Measurements from ENCODE around the gene HNRNPA3. TPM values are rescaled to one million over a fixed set of nuclear protein-coding genes. Genes with fewer than 3 reads are reported as not detected.
A peak's percentile ranks its signal among the peaks of the same experiment; 100 is the strongest.

Gene HNRNPA3
- total RNA-seq, 1 experiment from 2014 or later, result 406 TPM

DNA sequence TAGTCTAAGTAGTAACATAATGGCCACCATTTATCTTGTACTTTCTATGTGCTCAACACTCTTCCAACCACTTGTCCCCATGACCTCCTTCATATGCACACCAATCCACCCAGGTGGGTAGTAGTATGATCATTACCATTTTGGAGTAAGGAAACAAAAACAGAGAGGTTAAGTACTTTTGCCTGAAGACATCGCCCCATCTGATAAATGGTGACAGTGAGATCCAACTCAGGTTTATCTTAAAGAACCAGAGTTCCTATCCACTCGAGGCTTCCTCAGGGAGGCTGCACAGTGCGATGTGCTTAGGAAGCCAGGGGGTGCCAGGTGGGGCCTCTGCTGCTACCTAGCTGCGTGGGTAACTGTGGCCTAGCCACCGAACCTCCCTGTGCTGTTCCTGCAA is 37.9 kb downstream of the HNRNPA3 start (continued):
- TF ChIP-seq, protein P1, sequence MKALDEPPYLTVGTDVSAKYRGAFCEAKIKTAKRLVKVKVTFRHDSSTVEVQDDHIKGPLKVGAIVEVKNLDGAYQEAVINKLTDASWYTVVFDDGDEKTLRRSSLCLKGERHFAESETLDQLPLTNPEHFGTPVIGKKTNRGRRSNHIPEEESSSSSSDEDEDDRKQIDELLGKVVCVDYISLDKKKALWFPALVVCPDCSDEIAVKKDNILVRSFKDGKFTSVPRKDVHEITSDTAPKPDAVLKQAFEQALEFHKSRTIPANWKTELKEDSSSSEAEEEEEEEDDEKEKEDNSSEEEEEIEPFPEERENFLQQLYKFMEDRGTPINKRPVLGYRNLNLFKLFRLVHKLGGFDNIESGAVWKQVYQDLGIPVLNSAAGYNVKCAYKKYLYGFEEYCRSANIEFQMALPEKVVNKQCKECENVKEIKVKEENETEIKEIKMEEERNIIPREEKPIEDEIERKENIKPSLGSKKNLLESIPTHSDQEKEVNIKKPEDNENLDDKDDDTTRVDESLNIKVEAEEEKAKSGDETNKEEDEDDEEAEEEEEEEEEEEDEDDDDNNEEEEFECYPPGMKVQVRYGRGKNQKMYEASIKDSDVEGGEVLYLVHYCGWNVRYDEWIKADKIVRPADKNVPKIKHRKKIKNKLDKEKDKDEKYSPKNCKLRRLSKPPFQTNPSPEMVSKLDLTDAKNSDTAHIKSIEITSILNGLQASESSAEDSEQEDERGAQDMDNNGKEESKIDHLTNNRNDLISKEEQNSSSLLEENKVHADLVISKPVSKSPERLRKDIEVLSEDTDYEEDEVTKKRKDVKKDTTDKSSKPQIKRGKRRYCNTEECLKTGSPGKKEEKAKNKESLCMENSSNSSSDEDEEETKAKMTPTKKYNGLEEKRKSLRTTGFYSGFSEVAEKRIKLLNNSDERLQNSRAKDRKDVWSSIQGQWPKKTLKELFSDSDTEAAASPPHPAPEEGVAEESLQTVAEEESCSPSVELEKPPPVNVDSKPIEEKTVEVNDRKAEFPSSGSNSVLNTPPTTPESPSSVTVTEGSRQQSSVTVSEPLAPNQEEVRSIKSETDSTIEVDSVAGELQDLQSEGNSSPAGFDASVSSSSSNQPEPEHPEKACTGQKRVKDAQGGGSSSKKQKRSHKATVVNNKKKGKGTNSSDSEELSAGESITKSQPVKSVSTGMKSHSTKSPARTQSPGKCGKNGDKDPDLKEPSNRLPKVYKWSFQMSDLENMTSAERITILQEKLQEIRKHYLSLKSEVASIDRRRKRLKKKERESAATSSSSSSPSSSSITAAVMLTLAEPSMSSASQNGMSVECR (CRISPR knock-in tag; IDR thresholded peaks at IDR 0.05; ENCODE audit: borderline replicate concordance), result no peak
- TF ChIP-seq MXD4 (CRISPR knock-in tag; IDR thresholded peaks at IDR 0.05; ENCODE audit: borderline replicate concordance), result no peak
- TF ChIP-seq ZNF671 (CRISPR knock-in tag; IDR thresholded peaks at IDR 0.05), result no peak
- TF ChIP-seq JUN (CRISPR knock-in tag; IDR thresholded peaks at IDR 0.05), result no peak
- TF ChIP-seq, protein P2, sequence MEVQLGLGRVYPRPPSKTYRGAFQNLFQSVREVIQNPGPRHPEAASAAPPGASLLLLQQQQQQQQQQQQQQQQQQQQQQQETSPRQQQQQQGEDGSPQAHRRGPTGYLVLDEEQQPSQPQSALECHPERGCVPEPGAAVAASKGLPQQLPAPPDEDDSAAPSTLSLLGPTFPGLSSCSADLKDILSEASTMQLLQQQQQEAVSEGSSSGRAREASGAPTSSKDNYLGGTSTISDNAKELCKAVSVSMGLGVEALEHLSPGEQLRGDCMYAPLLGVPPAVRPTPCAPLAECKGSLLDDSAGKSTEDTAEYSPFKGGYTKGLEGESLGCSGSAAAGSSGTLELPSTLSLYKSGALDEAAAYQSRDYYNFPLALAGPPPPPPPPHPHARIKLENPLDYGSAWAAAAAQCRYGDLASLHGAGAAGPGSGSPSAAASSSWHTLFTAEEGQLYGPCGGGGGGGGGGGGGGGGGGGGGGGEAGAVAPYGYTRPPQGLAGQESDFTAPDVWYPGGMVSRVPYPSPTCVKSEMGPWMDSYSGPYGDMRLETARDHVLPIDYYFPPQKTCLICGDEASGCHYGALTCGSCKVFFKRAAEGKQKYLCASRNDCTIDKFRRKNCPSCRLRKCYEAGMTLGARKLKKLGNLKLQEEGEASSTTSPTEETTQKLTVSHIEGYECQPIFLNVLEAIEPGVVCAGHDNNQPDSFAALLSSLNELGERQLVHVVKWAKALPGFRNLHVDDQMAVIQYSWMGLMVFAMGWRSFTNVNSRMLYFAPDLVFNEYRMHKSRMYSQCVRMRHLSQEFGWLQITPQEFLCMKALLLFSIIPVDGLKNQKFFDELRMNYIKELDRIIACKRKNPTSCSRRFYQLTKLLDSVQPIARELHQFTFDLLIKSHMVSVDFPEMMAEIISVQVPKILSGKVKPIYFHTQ (CRISPR knock-in tag; IDR thresholded peaks at IDR 0.05), result no peak
- TF ChIP-seq, protein P3, sequence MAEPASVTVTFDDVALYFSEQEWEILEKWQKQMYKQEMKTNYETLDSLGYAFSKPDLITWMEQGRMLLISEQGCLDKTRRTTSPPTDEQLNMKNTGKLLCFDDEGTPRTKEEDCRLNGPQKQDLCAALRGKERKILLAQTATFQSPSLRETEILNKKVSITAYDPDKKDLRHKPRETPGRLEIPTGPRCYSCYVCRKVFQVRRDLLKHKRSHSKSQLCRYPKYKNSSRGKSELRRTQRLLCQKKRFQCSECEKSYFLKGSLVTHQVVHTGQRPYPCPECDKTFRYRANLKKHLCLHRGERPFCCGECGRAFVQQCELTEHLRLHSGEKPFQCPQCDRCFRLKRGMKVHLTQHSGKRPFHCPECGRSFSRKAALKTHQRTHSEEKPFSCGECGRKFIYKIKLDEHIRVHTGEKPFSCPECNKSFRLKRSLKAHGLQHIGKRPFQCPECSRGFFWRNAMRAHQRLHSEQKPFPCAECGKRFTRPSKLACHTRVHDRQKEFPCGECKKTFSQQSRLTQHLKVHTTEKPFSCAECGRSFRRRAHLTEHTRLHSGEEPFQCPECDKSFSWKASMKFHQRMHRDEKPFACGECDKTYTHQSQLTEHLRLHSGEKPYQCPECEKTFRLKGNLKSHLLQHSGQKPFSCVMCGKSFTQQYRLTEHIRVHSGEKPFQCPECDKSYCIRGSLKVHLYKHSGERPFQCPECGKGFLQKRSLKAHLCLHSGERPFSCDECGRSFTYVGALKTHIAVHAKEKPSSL (CRISPR knock-in tag; conservative IDR thresholded peaks at IDR 0.05), result no peak
- TF ChIP-seq, protein P4, sequence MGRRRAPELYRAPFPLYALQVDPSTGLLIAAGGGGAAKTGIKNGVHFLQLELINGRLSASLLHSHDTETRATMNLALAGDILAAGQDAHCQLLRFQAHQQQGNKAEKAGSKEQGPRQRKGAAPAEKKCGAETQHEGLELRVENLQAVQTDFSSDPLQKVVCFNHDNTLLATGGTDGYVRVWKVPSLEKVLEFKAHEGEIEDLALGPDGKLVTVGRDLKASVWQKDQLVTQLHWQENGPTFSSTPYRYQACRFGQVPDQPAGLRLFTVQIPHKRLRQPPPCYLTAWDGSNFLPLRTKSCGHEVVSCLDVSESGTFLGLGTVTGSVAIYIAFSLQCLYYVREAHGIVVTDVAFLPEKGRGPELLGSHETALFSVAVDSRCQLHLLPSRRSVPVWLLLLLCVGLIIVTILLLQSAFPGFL (CRISPR knock-in tag; IDR thresholded peaks at IDR 0.05; ENCODE audit: borderline replicate concordance), result no peak
- TF ChIP-seq, protein P5, sequence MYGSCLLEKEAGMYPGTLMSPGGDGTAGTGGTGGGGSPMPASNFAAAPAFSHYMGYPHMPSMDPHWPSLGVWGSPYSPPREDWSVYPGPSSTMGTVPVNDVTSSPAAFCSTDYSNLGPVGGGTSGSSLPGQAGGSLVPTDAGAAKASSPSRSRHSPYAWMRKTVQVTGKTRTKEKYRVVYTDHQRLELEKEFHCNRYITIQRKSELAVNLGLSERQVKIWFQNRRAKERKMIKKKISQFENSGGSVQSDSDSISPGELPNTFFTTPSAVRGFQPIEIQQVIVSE (CRISPR knock-in tag; IDR thresholded peaks at IDR 0.05; ENCODE audit: borderline replicate concordance), result no peak
- no peak for TF ChIP-seq ZNF263 (CRISPR knock-in tag; IDR thresholded peaks at IDR 0.05; ENCODE audit: low read depth)

DNA sequence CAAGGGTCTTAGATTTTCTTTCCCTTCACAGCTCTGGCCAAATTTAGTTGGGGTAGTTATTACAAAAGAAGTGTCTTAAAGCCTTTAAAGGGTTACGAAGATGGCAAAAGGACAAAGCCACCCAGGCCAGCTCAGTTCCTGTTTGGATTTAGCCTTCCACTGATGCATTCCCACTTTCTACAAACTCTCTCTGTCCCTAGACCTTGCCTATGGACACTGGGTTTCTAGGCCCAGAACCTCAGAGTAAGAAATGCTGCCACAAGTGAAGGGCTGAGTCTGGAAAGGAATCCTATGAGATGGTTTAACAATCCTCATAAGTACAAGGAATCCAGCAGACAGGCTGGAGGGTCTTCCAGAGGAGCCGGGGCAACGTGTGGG is 38.6 kb downstream of the HNRNPA3 start:
- Mint-ChIP-seq H3K27me3 (ENCODE audit: low read depth) (no peaks in the 10 kb centered on the region), H3K4me1 (peaks cover 45% of the 10 kb centered on the region), H3K4me3 (no peak overlapping the region), H3K9me3 (no peaks in the 10 kb centered on the region), H3K36me3 (no peaks in the 10 kb centered on the region), H3K27ac (peak overlapping the region; percentile 55)
- DNase-seq (ENCODE audit: low spot score) (no peak), ATAC-seq (no peak)
- ChIA-PET CTCF (interaction anchor here (0.6 to 0.7 kb wide), 2 partner anchors 85 to 413 kb away, joined by 3 read pairs; no protein-coding TSS in a partner anchor), POLR2A (no interaction called here)
- TF ChIP-seq, protein P6, sequence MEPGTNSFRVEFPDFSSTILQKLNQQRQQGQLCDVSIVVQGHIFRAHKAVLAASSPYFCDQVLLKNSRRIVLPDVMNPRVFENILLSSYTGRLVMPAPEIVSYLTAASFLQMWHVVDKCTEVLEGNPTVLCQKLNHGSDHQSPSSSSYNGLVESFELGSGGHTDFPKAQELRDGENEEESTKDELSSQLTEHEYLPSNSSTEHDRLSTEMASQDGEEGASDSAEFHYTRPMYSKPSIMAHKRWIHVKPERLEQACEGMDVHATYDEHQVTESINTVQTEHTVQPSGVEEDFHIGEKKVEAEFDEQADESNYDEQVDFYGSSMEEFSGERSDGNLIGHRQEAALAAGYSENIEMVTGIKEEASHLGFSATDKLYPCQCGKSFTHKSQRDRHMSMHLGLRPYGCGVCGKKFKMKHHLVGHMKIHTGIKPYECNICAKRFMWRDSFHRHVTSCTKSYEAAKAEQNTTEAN (CRISPR knock-in tag; IDR thresholded peaks at IDR 0.05), result no peak
- TF ChIP-seq GABPB1 (CRISPR knock-in tag; IDR thresholded peaks at IDR 0.05), result no peak
- TF ChIP-seq EMX1 (CRISPR knock-in tag; IDR thresholded peaks at IDR 0.05), result no peak
- TF ChIP-seq GTF2I (CRISPR knock-in tag; conservative IDR thresholded peaks at IDR 0.05), result no peak
- no peak for TF ChIP-seq FOXK1 (CRISPR knock-in tag; IDR thresholded peaks at IDR 0.05)
- TF ChIP-seq, protein P7, sequence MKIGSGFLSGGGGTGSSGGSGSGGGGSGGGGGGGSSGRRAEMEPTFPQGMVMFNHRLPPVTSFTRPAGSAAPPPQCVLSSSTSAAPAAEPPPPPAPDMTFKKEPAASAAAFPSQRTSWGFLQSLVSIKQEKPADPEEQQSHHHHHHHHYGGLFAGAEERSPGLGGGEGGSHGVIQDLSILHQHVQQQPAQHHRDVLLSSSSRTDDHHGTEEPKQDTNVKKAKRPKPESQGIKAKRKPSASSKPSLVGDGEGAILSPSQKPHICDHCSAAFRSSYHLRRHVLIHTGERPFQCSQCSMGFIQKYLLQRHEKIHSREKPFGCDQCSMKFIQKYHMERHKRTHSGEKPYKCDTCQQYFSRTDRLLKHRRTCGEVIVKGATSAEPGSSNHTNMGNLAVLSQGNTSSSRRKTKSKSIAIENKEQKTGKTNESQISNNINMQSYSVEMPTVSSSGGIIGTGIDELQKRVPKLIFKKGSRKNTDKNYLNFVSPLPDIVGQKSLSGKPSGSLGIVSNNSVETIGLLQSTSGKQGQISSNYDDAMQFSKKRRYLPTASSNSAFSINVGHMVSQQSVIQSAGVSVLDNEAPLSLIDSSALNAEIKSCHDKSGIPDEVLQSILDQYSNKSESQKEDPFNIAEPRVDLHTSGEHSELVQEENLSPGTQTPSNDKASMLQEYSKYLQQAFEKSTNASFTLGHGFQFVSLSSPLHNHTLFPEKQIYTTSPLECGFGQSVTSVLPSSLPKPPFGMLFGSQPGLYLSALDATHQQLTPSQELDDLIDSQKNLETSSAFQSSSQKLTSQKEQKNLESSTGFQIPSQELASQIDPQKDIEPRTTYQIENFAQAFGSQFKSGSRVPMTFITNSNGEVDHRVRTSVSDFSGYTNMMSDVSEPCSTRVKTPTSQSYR (CRISPR knock-in tag; IDR thresholded peaks at IDR 0.05), result no peak
- TF ChIP-seq NFE2L1 (CRISPR knock-in tag; IDR thresholded peaks at IDR 0.05), result no peak
- TF ChIP-seq ZBTB21 (CRISPR knock-in tag; IDR thresholded peaks at IDR 0.05; ENCODE audit: borderline replicate concordance), result no peak
- TF ChIP-seq HMGA2 (CRISPR knock-in tag; IDR thresholded peaks at IDR 0.05), result no peak
- TF ChIP-seq, protein P2 (CRISPR knock-in tag; IDR thresholded peaks at IDR 0.05), result no peak

Data from WTC11 (cell line).